Measurements from ENCODE around the gene METTL16.
"Not testable (repeated sequence)": the region's sequence is repeated elsewhere in the genome, so short reads cannot be mapped to it uniquely, and the experiment has no call there.

The METTL16 gene

DNA sequence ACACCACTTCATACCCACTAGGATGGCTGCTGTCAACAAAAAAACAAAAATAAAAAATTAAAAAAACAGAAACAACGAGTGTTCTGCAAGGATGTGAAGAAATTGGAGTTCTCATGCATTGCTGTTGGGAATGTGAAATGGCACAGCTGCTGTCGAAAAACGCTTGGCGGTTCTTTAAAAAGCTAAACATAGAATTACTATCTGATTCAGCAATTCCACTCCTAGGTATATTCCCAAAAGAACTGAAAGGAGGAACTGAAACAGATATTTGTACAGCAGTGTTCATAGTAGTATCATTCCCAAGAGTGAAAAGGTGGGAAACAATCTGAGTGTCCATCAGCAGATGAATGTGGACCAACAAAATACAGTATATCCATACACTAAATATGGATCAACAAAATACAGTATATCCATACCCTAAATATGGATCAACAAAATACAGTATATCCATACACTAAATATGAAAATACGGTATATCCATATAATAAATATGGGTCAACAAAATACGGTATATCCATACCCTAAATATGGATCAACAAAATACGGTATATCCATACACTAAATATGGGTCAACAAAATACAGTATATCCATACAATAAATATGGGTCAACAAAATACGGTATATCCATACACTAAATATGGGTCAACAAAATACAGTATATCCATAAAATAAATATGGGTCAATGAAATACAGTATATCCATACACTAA lies 8.7 kb downstream of the METTL16 start:
- DNase-seq = no peak

DNA sequence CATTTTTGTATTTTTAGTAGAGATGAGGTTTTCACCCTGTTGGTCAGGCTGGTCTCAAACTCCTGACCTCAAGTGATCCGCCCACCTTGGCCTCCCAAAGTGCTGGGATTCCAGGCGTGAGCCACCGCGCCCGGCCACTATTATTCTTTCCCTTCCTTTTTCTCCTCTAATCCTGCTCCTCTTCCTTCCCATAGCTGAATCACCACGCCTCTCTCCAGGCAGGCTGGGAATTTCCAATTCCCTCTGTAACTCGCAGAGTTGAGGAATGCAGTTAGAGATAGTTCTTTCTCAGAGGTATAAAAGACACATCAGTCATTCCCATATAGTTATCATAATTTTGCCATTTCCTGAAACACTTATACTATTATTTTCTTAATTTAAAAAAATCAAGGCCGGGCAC lies 11.2 kb downstream of the METTL16 start:
- DNase-seq = no peak

DNA sequence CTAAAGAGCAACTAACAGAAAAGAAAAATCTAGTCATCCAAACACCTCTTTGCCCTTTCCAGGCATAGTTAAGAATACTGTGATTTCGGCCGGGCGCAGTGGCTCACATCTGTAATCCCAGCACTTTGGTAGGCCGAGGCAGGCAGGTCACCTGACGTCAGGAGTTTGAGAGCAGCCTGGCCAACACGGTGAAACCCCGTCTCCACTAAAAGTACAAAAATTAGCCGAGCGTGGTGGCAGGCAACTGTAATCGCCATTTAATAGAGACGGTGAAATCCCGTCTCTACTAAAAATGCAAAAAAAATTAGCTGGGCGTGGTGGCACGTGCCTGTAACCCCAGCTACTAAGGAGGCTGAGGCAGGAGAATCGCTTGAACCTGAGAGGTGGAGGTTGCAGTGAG lies 22.4 kb downstream of the METTL16 start:
- DNase-seq = not testable (repeated sequence)

DNA sequence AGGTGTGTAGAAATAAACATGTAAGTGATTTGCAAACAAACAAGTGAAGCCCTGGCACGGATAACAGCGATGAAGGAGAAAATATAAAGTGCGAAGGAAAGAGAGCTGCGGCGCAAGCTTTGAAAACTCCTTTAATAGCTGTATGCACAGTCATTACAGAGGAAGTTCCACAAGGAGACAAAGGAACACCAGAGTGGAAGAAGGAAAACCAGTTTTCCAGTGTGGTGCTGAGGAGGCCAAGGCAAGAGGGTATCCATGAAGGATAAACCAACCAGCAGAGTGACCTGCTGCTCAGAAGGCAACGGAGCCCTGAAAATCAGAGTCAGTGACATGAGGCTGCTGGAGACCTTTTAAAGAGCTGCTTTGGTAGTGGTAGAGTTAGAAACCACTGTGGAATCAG lies 24.4 kb downstream of the METTL16 start:
- no peak for DNase-seq

DNA sequence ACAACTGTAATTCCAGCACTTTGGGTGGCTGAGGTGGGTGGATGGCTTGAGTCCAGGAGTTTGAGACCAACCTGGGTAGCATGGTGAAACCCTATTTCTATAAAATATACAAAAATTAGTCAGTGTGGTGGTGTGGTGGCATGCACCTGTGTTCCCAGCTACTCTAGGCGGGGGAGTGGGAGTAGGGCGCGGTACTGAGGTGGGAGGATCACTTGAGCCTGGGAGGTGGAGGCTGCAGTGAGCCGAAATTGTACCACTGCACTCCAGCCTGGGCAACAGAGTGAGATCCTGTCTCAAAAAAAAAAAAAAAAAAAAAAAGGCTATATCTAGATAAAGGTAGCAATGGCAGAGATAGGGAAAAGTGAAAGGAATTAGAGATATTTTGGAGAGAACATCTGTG lies 25.0 kb downstream of the METTL16 start:
- DNase-seq = not testable (repeated sequence)

DNA sequence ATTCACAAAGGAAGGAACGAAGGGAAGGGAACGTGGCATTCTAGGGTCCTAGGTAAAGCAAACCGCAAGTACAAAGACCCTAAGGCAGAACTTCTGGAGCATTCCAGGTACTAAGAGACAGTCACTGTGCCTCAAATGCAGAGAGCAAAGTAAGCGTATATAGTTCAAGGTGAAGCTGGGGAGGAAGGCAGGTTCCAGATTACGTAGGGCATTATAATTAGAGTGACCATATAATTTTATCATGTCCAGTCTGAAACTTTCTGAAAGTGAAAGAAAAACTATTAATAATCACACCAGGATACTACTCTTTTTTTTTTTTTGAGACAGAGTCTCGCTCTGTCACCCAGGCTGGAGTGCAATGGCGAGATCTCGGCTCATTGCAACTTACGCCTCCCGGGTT lies 25.7 kb downstream of the METTL16 start:
- no peak for DNase-seq

DNA sequence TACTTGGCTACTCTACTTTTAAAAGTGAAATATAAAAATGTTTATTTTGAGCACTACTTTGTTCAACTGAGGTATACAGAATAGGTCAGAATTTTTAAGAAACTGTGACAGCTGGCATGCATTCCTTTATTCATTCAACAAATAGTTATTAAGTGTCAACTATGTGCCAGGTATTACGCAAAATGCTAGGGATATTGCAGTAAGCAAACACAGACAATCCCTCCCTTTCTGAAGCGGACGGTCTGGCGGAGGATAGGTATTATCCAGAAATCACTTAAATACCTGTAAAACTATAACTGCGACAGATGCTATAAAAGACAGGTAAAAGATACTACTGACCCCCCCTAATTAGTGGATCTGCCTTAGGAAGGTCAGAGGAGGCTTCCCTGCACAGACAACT lies 26.1 kb downstream of the METTL16 start:
- DNase-seq = no peak

DNA sequence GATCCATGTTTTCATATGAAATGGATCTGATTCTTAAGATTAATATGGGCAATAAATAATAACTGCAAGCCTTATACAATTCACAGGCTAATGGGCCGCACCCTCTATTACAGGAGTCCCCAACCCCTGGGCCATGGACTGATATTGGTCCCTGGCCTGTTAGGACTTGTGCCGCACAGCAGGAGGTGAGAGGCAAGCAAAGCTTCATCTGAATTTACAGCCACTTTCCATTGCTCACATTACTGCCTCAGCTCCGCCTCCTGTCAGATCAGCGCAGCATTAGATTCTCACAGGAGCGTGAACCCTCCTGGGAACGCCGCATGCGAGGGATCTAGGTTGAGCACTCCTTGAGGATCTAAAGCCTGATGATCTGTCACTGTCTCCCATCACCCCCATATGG lies 26.8 kb downstream of the METTL16 start:
- no peak for DNase-seq

DNA sequence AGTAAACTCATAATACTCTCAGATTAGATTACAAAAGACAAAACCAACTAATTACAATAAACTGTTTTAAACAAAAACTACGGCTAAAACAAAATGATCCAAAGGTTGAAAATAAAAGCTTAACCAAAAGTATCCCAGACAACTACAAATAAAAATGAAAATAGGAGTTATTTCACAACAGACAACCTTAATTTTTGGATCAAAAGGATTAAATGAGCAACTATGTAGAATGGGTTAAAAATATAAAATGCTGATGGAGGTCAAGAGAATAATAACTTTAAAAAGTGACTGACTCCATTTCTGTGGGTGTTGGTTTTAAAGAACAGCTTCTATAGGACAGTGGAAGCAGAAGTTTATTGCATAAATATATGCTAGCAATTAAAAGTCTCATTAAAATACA lies 28.6 kb downstream of the METTL16 start:
- DNase-seq = no peak

DNA sequence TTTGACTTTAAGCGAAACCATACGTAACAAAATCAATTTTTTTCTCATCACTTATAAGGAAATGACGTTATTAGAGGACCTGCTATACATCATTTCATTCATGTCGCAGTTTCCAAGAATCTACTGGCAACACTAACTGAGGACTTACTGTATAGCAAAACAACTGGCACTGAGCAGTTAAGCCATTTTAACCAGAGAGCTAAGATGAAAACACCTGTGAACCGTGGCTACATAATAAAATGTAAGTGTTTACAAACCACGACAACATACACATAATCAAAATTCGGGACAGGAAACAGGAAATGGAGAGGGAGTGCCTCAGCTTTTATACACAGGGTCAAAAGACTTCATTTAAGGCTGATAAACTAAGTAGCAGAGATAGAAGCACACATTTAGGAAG lies 29.5 kb downstream of the METTL16 start:
- DNase-seq = no peak

DNA sequence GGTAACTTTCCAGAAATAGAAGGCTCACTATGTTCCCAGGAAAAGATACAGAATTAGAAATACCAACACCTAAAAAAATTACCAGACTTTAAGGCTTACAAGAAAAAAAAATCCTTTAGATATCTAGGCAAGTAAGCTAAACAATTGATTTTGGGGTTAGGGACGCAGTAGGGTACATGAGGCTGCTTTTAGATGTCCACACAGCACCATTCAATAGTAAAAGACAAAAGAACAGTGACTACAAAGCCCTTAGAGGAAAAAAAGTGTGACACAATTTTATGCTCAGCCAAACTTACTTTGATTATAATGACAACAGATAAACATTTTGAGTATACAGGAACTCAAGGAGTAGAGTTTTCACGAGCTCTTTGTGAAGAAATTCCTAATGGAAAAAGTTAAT lies 29.9 kb downstream of the METTL16 start:
- DNase-seq = no peak

DNA sequence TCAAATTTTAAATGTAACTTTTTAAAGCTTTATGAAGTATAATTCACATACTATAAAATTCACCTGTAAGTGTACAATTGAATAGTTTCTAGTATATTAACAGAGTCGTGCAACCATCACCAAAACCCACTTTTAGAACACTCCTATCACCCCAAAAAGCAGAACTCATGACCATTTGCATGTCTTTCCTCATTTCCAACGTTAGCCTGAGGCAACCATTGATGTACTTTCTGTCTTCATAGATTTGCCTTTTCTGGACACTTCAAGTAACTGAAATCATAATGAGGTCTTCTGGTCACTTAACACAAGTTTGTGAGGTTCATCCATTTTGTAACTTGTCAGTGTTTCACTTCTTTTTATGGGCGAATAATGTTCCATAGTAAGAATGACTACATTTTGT lies 33.2 kb downstream of the METTL16 start:
- no peak for DNase-seq

DNA sequence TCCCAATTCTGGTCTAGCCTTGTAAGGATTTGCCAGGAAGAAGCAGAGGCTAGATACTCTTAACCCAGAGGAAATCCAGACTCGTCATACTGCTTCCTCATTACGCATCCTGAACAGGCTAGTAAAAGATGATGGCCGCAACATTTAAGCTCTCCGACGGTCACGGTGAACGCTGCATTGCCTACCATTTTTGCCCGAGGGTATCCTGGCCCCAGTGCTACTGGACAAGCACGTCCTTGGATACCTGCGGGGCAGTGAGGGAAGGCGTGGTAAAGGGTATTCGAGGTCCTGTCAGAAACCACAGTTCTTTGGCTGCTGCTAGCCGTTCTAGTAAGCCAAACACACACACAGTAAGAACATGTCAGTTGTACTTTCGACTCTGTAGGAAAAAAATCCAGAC lies 36.6 kb downstream of the METTL16 start:
- DNase-seq = no peak

DNA sequence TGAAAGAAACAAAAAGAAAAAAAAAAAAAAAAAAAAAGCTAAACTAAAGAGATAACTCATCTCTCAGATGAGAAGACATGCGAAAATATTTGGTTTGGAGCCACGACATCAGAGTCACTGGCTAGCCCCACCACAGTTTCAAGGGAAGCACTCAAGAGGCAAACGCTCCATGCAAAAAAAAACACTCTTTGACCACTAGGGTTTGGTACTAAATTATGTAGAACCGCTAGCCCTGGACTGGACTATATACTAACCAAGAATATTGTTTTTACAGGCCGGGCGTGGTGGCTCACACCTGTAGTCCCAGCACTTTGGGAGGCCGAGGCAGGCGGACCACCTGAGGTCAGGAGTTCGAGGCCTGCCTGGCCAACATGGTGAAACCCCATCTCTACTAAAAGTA lies 37.3 kb downstream of the METTL16 start:
- no peak for DNase-seq

DNA sequence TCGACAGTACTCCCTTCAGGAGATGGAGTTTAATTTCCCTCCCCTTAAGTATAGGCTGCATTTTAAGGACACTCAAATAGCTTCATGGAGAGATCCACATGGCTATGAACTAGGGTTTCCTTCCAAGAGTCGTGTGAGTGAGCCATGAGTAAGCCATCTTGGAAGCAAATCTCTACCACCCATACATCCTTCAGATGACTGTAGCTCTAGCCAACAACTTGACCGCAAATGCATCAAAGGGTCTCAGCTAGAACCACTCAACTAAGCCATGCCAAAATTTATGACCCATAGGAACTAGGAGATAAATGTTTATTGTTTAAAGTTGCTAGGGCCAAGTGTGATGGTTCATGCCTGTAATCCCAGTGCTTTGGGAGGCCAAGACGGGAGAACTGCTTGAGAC lies 43.4 kb downstream of the METTL16 start:
- DNase-seq = no peak

DNA sequence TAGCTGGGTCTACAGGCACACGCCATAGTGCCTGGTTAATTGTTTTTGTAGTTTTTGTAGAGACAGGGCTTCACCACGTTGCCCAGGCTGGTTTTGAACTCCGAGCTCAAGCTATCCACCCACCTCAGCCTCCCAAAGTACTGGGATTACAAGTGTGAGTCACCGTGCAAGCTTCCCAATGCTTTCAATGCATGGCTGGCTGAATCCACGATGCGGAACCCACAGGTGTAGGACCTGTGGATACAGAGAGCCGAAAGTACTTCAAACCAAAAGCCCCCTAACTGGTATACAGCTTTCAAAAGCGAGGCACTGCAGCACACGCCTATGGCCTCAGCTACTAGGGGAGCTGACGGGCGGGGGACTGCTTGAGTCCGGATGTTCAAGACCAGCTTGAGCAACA lies 44.8 kb downstream of the METTL16 start:
- no peak for DNase-seq

DNA sequence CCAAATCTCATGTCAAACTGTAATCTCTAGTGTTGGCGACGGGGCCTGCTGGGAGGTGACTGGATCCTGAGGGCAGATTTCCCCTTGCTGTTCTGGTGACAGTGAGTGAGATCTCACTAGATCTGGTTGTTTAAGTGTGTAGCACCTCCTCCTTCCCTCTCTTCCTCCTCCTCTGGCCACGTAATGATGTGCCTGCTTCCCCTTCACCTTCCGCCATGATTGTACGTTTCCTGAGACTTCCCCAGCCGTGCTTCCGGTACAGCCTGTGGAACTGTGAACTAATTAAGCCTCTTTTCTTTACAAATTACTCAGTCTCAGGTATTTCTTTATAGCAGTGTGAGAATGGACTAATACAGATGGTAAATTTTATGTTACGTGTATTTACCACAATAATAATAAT lies 49.2 kb downstream of the METTL16 start:
- no peak for DNase-seq

DNA sequence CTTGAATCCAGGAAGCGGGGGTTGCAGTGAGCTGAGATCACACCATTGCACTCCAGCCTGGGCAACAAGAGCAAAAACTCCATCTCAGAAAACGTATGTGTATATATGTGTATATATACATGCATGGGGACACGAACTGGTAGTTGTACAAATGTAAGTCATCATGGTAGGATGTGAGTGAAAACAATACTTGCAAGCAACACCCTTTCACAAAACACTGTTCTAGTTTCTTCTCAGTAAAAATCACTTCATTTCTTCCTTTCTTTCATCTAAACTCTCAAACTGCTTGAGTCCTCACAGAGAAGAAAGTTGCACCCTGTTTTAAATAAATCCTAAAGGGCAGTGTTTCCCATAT lies 51.8 kb downstream of the METTL16 start:
- no peak for DNase-seq

DNA sequence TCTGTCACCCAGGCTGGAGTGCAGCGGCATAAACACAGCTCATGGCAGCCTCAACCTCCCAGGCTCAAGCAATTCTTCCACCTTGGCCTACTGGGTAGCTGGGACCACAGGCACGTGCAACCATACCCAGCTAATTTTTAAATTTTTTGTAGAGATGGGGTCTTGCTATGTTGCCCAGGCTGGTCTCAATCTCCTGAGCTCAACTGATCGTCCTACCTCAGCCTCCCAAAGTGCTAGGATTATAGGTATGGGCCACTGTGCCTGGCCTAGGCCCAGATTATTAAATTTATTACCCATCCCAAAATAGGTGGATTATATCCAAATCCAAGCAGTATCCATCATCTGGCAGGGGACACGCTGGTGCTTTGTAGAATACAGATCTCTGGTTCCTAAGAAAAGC lies 53.8 kb downstream of the METTL16 start:
- no peak for DNase-seq

DNA sequence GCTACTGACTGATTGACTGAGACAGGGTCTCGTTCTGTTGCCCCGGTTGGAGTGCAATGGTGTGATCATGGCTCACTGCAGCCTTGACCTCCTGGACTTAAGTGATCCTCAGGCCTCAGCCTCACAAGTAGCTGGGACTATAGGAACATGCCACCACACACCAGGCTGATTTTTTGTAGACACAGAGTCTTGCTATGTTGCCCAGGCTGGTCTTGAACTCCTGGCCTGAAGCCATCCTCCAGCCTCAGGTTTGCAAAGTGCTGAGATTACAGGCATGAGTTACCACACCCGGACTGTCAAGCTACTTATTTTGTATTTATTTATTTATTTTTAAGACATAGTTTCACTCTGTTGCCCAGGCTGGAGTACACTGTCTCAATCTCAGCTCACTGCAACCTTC lies 55.2 kb downstream of the METTL16 start:
- DNase-seq = no peak

DNA sequence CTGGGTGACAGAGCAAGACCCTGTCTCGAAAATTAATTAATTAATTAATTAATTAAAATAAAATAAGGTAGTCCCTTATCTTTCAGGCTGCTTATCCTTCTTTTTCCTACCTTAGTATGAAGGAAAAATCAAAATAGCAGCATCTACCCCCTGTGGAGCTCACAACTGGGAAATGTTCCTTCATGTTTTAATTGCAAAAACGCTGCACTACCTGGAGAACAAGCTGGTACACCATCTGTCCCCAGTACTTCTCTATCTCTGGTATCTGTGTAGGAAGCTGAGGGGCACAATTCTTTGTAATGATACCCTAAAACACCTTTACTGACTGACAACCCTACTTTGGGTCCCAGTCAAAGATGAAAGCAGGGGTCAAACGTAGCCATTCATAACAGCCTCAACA lies 55.7 kb downstream of the METTL16 start:
- no peak for DNase-seq

DNA sequence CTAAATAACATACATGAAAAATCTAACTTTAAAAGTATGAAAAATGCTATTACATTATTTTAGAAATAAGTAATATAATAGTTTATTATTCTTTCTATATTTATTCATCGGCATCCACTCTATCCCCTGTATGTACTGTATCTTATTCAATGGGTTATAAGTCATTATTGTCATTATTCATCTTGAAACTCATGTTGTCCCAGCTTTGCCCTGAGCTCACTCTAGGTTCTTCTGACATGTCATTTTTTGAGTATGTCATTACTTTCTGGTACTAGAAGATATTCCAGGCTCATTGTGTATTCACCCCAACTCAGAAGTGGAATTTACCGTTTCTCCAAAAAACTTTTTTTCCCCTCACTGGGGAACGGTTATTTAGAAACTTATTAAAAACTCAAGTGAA lies 57.8 kb downstream of the METTL16 start:
- DNase-seq = no peak

DNA sequence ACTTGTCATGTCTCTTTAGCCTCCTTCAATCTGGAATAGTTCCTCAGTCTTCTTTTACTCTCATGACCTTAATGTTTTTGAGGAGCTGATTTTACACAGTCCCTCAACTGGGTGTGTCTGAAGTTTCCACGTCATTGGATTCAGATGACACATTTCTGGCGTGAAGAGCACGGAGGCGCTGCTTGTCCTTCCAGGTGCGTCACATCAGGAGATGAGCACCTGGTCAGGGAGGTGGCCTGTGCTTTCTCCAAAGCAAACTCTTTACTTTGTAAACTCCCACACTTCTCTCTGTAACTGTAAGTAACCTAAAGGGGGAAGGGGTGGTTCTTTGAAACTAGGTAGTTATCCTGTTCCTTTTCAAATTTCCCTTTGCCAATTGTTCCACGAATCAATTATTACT lies 58.4 kb downstream of the METTL16 start:
- no peak for DNase-seq

DNA sequence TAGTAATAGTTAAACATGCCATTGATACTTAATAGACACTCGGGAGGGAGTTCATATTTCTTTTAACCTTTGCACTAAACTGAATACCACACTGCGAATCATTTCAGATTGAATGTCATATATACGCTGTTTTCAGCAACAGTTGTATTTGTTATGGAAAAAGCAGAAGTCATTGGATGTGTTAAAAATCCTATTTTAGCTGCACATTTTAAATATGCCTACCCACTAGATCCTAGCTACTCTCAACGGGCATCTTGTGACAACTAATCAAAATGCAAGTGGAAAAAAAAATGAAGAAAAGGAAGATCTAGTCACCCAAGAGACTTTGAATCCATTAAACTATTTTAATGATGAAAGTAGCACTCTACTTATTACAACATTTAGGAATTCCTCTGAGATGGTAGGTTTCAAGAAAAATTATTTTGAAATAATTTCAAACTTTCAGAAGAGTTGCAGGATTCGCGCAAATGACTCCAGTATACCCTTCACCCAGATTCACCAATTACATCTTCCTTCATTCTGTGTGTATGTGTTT lies 59.4 kb downstream of the METTL16 start:
- DNase-seq = no peak

DNA sequence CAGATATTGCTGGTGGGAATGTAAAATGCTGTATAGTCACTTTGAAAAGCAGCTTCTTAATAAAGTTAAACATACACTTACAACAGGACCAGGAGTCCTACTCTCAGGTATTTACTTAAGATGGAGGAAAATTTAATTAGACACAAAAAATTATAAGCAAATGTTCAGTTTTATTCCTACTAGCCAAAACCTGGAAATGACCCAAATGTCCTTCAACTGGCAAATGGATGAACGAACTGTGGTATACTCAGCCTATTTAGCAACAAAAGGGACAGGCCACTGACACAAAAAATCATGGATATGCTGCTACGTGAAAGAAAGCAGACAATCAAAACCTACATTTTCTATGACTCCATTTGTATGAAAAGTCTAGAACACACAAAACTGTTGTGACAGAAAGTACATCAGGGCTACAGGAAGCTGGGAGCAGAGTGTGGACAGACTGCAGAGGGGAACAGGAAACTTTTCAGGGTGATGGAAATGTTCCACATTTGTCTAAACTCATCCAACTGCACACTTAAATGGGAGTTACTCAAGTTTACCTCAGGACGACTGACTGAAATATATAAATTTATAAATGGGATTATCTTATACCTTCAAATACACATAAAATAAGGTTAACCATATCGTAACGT lies 61.6 kb downstream of the METTL16 start:
- no peak for DNase-seq
